Measurements from ENCODE around the gene MFN2. TPM values are rescaled to one million over a fixed set of nuclear protein-coding genes. Genes with fewer than 3 reads are reported as not detected.

Gene MFN2
- total and polyA plus RNA-seq, 9 of the 15 experiments (the other 6 are each of a cell fraction or from before 2014, with no cell fraction given), result 10.5 to 158 (median 87.1) TPM

DNA sequence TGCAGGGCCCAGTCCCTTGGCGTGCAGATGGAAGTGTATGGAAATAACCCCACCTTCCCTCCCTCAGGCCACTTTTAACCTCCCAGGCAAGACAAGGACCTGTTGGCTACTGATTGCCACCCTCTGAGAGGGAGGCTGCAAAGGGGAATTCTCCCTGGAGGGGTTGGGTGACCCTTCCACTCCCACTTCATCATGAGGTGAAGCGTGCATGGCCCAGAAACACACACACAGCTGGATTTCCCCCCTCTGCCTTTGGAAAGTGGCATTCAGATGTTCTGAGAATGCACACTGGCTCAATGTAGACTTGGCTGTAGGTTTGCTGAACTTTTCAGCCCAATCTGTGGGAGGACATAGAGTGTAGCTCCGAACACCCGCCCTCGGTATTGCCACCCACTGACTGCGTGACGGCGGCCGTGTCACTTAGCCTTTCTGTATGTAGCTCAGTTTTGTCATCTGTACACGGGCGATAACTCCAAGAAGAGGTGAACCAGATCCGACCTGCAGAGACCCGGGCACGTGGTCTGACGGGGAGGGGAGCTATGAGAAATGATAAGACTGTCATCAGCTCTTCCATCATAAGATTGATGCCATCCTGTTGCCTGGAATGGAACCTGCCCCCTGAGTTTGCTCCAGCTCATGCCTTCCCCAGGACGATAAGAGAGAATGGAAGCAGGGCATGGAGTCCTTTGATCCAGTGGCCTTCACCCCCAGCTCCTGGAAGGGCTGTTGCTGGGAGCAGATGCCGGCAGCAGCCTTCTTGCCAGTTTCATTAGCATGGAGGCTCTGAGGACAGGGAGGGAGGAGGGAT is 58.3 kb downstream of the MFN2 start (continued):
- TF ChIP-seq NCOA1 (IDR thresholded peaks at IDR 0.05; ENCODE audit: low read depth), result peak; percentile 79
- TF ChIP-seq MEIS2 (IDR thresholded peaks at IDR 0.05; ENCODE audit: partially characterized antibody), result peak; percentile 100
- no peak for TF ChIP-seq ETS2 (tag; IDR thresholded peaks at IDR 0.05; ENCODE audit: borderline replicate concordance, poor library complexity, severe bottlenecking)
- TF ChIP-seq CHD1 (IDR thresholded peaks at IDR 0.05; ENCODE audit: low read length), result no peak
- TF ChIP-seq ZBED1 (IDR thresholded peaks at IDR 0.05), result peak; percentile 31; the same call in 1 of the 2 replicates
- TF ChIP-seq ZNF75A (CRISPR knock-in tag; IDR thresholded peaks at IDR 0.05), result no peak
- TF ChIP-seq, protein P1, sequence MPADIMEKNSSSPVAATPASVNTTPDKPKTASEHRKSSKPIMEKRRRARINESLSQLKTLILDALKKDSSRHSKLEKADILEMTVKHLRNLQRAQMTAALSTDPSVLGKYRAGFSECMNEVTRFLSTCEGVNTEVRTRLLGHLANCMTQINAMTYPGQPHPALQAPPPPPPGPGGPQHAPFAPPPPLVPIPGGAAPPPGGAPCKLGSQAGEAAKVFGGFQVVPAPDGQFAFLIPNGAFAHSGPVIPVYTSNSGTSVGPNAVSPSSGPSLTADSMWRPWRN (IDR thresholded peaks at IDR 0.05; ENCODE audit: low read depth), result peak; percentile 99
- TF ChIP-seq HNRNPK (IDR thresholded peaks at IDR 0.05; ENCODE audit: low read depth, low read length, poor library complexity, severe bottlenecking), result no peak
- TF ChIP-seq NFXL1 (CRISPR knock-in tag; IDR thresholded peaks at IDR 0.05), result no peak
- TF ChIP-seq, protein P2, sequence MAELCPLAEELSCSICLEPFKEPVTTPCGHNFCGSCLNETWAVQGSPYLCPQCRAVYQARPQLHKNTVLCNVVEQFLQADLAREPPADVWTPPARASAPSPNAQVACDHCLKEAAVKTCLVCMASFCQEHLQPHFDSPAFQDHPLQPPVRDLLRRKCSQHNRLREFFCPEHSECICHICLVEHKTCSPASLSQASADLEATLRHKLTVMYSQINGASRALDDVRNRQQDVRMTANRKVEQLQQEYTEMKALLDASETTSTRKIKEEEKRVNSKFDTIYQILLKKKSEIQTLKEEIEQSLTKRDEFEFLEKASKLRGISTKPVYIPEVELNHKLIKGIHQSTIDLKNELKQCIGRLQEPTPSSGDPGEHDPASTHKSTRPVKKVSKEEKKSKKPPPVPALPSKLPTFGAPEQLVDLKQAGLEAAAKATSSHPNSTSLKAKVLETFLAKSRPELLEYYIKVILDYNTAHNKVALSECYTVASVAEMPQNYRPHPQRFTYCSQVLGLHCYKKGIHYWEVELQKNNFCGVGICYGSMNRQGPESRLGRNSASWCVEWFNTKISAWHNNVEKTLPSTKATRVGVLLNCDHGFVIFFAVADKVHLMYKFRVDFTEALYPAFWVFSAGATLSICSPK (IDR thresholded peaks at IDR 0.05; ENCODE audit: borderline replicate concordance), result no peak
- peak; percentile 96 for TF ChIP-seq LEF1 (IDR thresholded peaks at IDR 0.05)
- peak in 1 of 2 experiments; percentile 71; a peak in 1 of 3 replicates for TF ChIP-seq CBX3 (IDR thresholded peaks at IDR 0.05; ENCODE audit: borderline replicate concordance in 1 of 2, low read length in 2 of 2)
- peak; percentile 28; the same call in 1 of the 2 replicates for TF ChIP-seq TRIM28 (IDR thresholded peaks at IDR 0.05)
- TF ChIP-seq SOX6 (IDR thresholded peaks at IDR 0.05), result peak; percentile 91
- no peak for TF ChIP-seq HDAC6 (IDR thresholded peaks at IDR 0.05; ENCODE audit: low read depth, low read length)
- TF ChIP-seq, protein P3, sequence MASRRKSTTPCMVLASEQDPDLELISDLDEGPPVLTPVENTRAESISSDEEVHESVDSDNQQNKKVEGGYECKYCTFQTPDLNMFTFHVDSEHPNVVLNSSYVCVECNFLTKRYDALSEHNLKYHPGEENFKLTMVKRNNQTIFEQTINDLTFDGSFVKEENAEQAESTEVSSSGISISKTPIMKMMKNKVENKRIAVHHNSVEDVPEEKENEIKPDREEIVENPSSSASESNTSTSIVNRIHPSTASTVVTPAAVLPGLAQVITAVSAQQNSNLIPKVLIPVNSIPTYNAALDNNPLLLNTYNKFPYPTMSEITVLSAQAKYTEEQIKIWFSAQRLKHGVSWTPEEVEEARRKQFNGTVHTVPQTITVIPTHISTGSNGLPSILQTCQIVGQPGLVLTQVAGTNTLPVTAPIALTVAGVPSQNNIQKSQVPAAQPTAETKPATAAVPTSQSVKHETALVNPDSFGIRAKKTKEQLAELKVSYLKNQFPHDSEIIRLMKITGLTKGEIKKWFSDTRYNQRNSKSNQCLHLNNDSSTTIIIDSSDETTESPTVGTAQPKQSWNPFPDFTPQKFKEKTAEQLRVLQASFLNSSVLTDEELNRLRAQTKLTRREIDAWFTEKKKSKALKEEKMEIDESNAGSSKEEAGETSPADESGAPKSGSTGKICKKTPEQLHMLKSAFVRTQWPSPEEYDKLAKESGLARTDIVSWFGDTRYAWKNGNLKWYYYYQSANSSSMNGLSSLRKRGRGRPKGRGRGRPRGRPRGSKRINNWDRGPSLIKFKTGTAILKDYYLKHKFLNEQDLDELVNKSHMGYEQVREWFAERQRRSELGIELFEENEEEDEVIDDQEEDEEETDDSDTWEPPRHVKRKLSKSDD (conservative IDR thresholded peaks at IDR 0.05; ENCODE audit: low read length), result no peak
- TF ChIP-seq DACH1 (IDR thresholded peaks at IDR 0.05; ENCODE audit: partially characterized antibody), result peak; percentile 29
- peak; percentile 60; the same call in 1 of the 2 replicates for TF ChIP-seq XRCC5 (IDR thresholded peaks at IDR 0.05; ENCODE audit: low read depth, low read length)
- TF ChIP-seq ZC3H4 (CRISPR knock-in tag; IDR thresholded peaks at IDR 0.05; ENCODE audit: borderline replicate concordance), result no peak
- TF ChIP-seq ETV5 (CRISPR knock-in tag; IDR thresholded peaks at IDR 0.05; ENCODE audit: low read depth), result no peak
- no peak for TF ChIP-seq ZBTB1 (CRISPR knock-in tag; IDR thresholded peaks at IDR 0.05; ENCODE audit: borderline replicate concordance, low read depth)
- no peak for TF ChIP-seq PCBP2 (IDR thresholded peaks at IDR 0.05; ENCODE audit: low read depth, low read length, poor library complexity, severe bottlenecking)
- no peak for TF ChIP-seq ZNF444 (CRISPR knock-in tag; IDR thresholded peaks at IDR 0.05)
- TF ChIP-seq SRF (CRISPR knock-in tag; IDR thresholded peaks at IDR 0.05), result no peak; a peak in 2 of 4 replicates
- TF ChIP-seq ZNF24 (IDR thresholded peaks at IDR 0.05), result 0 out of 2 replicates have a peak, but pooled peaks have one; percentile 44
